Neuronal stem cell (in vitro differentiated cells): ENCODE data around the gene FAM149A.

ENCODE experiments used
- DNase-seq: peaks from one replicate; pipeline ENCODE4 v3.0.0-alpha.2; 2013; ENCODE audit warnings: low spot score
- H2AFZ ChIP-seq: one replicate; pipeline ENCODE4 v1.6.1; 2013; ENCODE audit warnings: mild to moderate bottlenecking, low read length, inconsistent platforms
- H2AK5ac ChIP-seq: 2 replicates; pipeline ENCODE4 v1.6.1; 2013; ENCODE audit warnings: low read depth, mild to moderate bottlenecking, inconsistent platforms, low read length, moderate library complexity, mixed read lengths
- H2BK120ac ChIP-seq: 2 replicates; pipeline ENCODE4 v1.6.1; 2013; ENCODE audit warnings: low read depth, mild to moderate bottlenecking, inconsistent platforms, low read length, moderate library complexity, mixed read lengths
- H2BK12ac ChIP-seq: one replicate; pipeline ENCODE4 v1.6.1; 2013; ENCODE audit warnings: low read length, inconsistent platforms
- H2BK15ac ChIP-seq: 2 replicates; pipeline ENCODE4 v1.6.1; 2013; ENCODE audit warnings: mild to moderate bottlenecking, low read length, inconsistent platforms, mixed read lengths
- H2BK5ac ChIP-seq: one replicate; pipeline ENCODE4 v1.6.1; 2013; ENCODE audit warnings: inconsistent platforms, mild to moderate bottlenecking, low read length, moderate library complexity
- H3K14ac ChIP-seq: one replicate; pipeline ENCODE4 v1.6.1; 2013; ENCODE audit warnings: low read length, inconsistent platforms
- H3K18ac ChIP-seq: 2 replicates; pipeline ENCODE4 v1.6.1; 2013; ENCODE audit warnings: low read length, inconsistent platforms
- H3K23ac ChIP-seq: 2 replicates; pipeline ENCODE4 v1.6.1; 2013; ENCODE audit warnings: low read depth, mild to moderate bottlenecking, mixed read lengths, low read length, inconsistent platforms; ENCODE audit not compliant: poor library complexity
- H3K27ac ChIP-seq: replicated peaks from 3 replicates; pipeline ENCODE4 v1.5.1; 2013; ENCODE audit warnings: low read length, inconsistent platforms
- H3K27me3 ChIP-seq, 3 experiments: 2 replicates each; pipeline ENCODE4 v1.6.1; 2013; ENCODE audit warnings: low read length in 3 of 3, mild to moderate bottlenecking in 2 of 3, inconsistent platforms in 1 of 3, low read depth in 1 of 3, mixed read lengths in 1 of 3, moderate library complexity in 1 of 3; ENCODE audit not compliant: control insufficient read depth in 3 of 3, insufficient read depth in 3 of 3
- H3K36me3 ChIP-seq, 2 donors: replicated peaks in 1 of 2; 2 replicates each; pipeline ENCODE4 v1.6.1; 2013; ENCODE audit warnings: low read length in 2 of 2; ENCODE audit not compliant: control insufficient read depth in 2 of 2, insufficient read depth in 2 of 2
- H3K4ac ChIP-seq: 2 replicates; pipeline ENCODE4 v1.6.1; 2013; ENCODE audit warnings: inconsistent platforms, mild to moderate bottlenecking, low read length, moderate library complexity
- H3K4me1 ChIP-seq, 2 donors: 1 replicate in 1 of 2; 2 replicates in 1 of 2; pipeline ENCODE4 v1.6.1; 2013; ENCODE audit warnings: low read length in 2 of 2, low read depth in 1 of 2; ENCODE audit not compliant: control insufficient read depth in 2 of 2, insufficient read depth in 1 of 2
- H3K4me2 ChIP-seq: one replicate; pipeline ENCODE4 v1.6.1; 2013; ENCODE audit warnings: mild to moderate bottlenecking, low read length, inconsistent platforms; ENCODE audit not compliant: insufficient read depth, poor library complexity, severe bottlenecking
- H3K4me3 ChIP-seq, 2 donors: 2 replicates each; pipeline ENCODE4 v1.5.1; 2013; ENCODE audit warnings: low read length in 2 of 2, mild to moderate bottlenecking in 2 of 2, inconsistent platforms in 1 of 2, moderate library complexity in 1 of 2
- H3K79me1 ChIP-seq: one replicate; pipeline ENCODE4 v1.6.1; 2013; ENCODE audit warnings: low read depth, mild to moderate bottlenecking, inconsistent platforms, low read length, moderate library complexity
- H3K9ac ChIP-seq: one replicate; pipeline ENCODE4 v1.6.1; 2013; ENCODE audit warnings: mild to moderate bottlenecking, low read depth, low read length, inconsistent platforms; ENCODE audit not compliant: poor library complexity
- H3K9me3 ChIP-seq, 2 donors: replicated peaks in 1 of 2; 2 replicates each; pipeline versions ENCODE3 to v1.6.1; 2013; ENCODE audit warnings: low read length in 2 of 2, mild to moderate bottlenecking in 2 of 2, inconsistent platforms in 1 of 2, low read depth in 1 of 2, mixed read lengths in 1 of 2, moderate library complexity in 1 of 2; ENCODE audit not compliant: control insufficient read depth in 2 of 2, insufficient read depth in 1 of 2
- H4K8ac ChIP-seq: one replicate; pipeline ENCODE4 v1.6.1; 2013; ENCODE audit warnings: low read depth, mild to moderate bottlenecking, inconsistent platforms, low read length, moderate library complexity
- H4K91ac ChIP-seq: one replicate; pipeline ENCODE4 v1.6.1; 2013; ENCODE audit warnings: low read length, low read depth, mild to moderate bottlenecking, inconsistent platforms; ENCODE audit not compliant: poor library complexity
- WGBS, 2 donors: extraction: QIAGEN DNeasy Blood & Tissue Kit; methylation state at CpG; one replicate each; pipeline ENCODE4 v1.1.7; 2013; ENCODE audit warnings: missing lambda C conversion rate in 2 of 2, mixed read lengths in 1 of 2; ENCODE audit not compliant: insufficient read length in 2 of 2, insufficient replicate concordance in 1 of 2; ENCODE audit errors: extremely low coverage in 2 of 2; 5-methylcytosine and 5-hydroxymethylcytosine counted together

FAM149A gene

DNA sequence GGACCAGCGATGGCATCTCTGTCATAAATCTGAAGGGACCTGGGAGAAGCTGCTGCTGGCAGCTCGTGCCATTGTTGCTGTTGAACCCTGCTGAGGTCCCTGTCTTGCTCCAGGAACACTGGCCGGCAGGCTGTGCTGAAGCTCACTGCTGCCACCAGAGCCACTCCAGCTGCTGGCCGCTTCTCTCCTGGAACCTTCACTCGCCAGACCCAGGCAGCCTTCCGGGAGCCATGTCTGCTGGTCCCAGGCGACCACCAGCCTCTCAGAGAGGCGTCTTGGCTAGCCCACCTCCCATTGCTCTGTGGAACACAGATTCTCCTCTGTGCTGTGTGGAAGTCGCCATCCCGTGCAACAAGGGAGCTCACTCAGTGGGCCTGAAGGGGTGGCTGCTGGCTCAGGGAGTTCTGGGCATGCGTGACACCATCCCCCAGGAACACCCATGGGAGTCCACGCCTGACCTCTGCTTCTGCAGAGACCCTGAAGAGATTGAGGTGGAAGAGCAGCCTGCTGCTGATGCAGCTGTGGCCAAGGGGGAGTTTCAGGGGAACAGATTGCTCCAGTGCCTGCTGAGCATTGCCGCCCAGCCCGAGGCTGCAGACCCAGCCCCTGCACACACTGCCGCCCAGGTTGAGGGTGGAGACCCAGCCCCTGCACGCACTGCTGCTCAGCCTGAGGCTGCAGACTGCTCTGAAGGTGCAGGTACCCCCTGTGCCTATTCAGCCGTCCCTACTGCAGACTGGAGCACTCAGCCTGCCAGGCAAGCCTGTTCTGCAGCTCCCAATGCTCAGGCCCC is 53.7 kb downstream of the FAM149A start:
- peaks cover 0 to 5% (median 0%) of the 10 kb centered on the region in 3 experiments for H3K27me3 ChIP-seq
- H3K4ac ChIP-seq: no peak overlapping the region
- H2AFZ ChIP-seq: no peak overlapping the region
- peak overlapping the region; percentile 56 for H3K9ac ChIP-seq
- H4K91ac ChIP-seq: no peak overlapping the region
- no peak for DNase-seq
- H2AK5ac ChIP-seq: no peak overlapping the region
- peak overlapping the region; percentile 35 for H3K18ac ChIP-seq
- peak overlapping the region; percentile 59 for H3K23ac ChIP-seq
- peaks cover 0 to 1% of the 10 kb centered on the region in 2 donors for H3K4me1 ChIP-seq
- no peak overlapping the region for H2BK12ac ChIP-seq
- peak overlapping the region; percentile 39 for H2BK5ac ChIP-seq
- peaks cover 0 to 7% of the 10 kb centered on the region in 2 donors for H3K9me3 ChIP-seq
- H3K4me2 ChIP-seq: no peak overlapping the region
- no peak overlapping the region for H3K4me3 ChIP-seq
- H3K79me1 ChIP-seq: peaks cover 2% of the 10 kb centered on the region
- no peak overlapping the region for H2BK15ac ChIP-seq
- H4K8ac ChIP-seq: no peak overlapping the region
- no CpG with 5 or more reads among the region's 17 CpGs for WGBS, 2 donors
- peaks cover 0 to 11% of the 10 kb centered on the region in 2 donors for H3K36me3 ChIP-seq
- H2BK120ac ChIP-seq: no peak overlapping the region
- no peak overlapping the region for H3K27ac ChIP-seq
- H3K14ac ChIP-seq: peak overlapping the region; percentile 47

DNA sequence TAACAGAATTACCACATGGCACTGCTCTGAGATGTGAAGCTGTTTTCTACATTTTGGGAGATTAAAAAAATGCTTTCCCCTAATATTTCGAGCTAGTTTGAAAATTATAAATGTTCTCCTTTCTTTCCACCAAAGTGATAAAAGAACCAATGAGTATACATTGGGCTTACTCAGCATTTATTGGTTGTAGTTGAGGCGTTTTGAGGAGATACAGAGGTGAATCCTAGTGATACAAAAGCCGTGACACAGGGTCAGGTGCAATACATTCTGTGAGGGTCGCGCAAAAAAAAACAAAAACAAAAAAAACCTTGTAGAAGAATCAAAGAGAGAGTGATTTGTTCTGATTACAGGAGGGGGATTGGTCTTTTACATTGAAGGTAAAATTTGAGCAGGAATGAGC is 54.5 kb downstream of the FAM149A start:
- Histone ChIP-seq H4K91ac (no peak overlapping the region), H2BK15ac (no peak overlapping the region), H3K4me1 (peaks cover 0 to 4% of the 10 kb centered on the region in 2 donors), H3K14ac (no peak overlapping the region), H2BK12ac (no peak overlapping the region), H3K4me3 (no peak overlapping the region), H3K36me3 (peaks cover 0 to 11% of the 10 kb centered on the region in 2 donors), H3K27ac (no peak overlapping the region), H3K27me3 (peaks cover 0 to 5% (median 0%) of the 10 kb centered on the region in 3 experiments), H3K23ac (no peak overlapping the region), H3K4ac (no peak overlapping the region), H2BK5ac (no peak overlapping the region), H4K8ac (no peak overlapping the region), H3K9me3 (peaks cover 0 to 7% of the 10 kb centered on the region in 2 donors), H3K9ac (no peak overlapping the region), H2BK120ac (no peak overlapping the region), H2AFZ (no peak overlapping the region), H3K79me1 (peaks cover 2% of the 10 kb centered on the region), H2AK5ac (no peak overlapping the region), H3K18ac (no peak overlapping the region), H3K4me2 (no peak overlapping the region)
- no peak for DNase-seq
- no CpG with 5 or more reads among the region's 5 CpGs for WGBS, 2 donors

DNA sequence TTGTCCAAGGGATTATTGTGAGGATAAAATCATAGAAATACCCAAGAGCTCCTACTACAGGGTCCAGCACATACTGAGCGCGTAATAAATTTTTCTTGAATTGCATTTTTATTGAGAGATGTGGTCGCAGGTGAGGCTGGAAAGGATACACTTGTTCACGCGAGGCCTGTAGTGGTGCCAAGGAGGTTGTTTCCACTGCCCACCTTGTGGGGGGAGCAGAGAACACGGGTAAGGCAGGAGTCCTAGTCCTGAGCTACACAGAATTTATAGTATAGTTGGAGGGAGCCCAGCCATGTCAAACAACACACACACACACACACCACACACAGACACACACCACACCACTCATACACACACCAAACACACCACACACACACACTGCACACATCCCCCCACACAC is 55.1 kb downstream of the FAM149A start:
- peak overlapping the region in 1 of 2 donors; percentile 68 for H3K4me3 ChIP-seq
- no peak overlapping the region for H3K23ac ChIP-seq
- H4K8ac ChIP-seq: peak overlapping the region; percentile 43
- H3K27ac ChIP-seq: no peak overlapping the region
- H3K4me1 ChIP-seq: peaks cover 0 to 4% of the 10 kb centered on the region in 2 donors
- H3K18ac ChIP-seq: no peak overlapping the region
- no peak overlapping the region for H3K4me2 ChIP-seq
- peaks cover 0 to 7% of the 10 kb centered on the region in 2 donors for H3K9me3 ChIP-seq
- no peak overlapping the region for H2BK5ac ChIP-seq
- WGBS, 2 donors: no CpG with 5 or more reads among the region's 6 CpGs
- peaks cover 0 to 11% of the 10 kb centered on the region in 2 donors for H3K36me3 ChIP-seq
- H2AFZ ChIP-seq: no peak overlapping the region
- peak overlapping the region; percentile 38 for H3K14ac ChIP-seq
- DNase-seq: no peak
- H3K79me1 ChIP-seq: peaks cover 2% of the 10 kb centered on the region
- H2AK5ac ChIP-seq: no peak overlapping the region
- H2BK15ac ChIP-seq: no peak overlapping the region
- no peak overlapping the region for H2BK12ac ChIP-seq
- no peak overlapping the region for H3K9ac ChIP-seq
- H3K27me3 ChIP-seq: peaks cover 0 to 5% (median 0%) of the 10 kb centered on the region in 3 experiments
- H2BK120ac ChIP-seq: no peak overlapping the region
- H3K4ac ChIP-seq: no peak overlapping the region
- no peak overlapping the region for H4K91ac ChIP-seq

DNA sequence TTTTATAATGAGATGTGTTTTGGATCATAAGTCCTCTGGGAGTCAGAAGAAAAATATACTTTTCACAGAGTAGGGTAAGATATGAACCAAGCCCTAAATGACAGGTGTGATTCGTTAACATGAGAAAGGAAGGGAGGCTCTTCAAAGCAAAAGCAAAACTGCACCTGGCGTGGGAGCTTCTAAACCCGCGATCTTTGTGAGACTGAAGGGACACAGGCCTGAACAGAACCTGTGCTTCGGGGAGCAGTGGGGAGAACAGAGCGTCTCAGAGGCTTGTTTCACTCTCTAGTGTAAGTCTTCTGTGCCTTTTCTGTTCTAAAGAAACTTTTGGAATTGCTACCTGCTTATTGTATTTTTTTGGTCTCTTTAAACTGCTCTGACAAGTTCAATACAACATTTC is 56.6 kb downstream of the FAM149A start:
- peaks cover 2% of the 10 kb centered on the region for H3K79me1 ChIP-seq
- no peak overlapping the region for H3K4ac ChIP-seq
- no peak overlapping the region for H2BK120ac ChIP-seq
- peaks cover 0 to 7% of the 10 kb centered on the region in 2 donors for H3K9me3 ChIP-seq
- no peak overlapping the region for H3K9ac ChIP-seq
- H2AFZ ChIP-seq: no peak overlapping the region
- H3K4me2 ChIP-seq: no peak overlapping the region
- H2BK12ac ChIP-seq: no peak overlapping the region
- DNase-seq: no peak
- H3K4me1 ChIP-seq: peaks cover 0 to 4% of the 10 kb centered on the region in 2 donors
- H3K14ac ChIP-seq: no peak overlapping the region
- H3K4me3 ChIP-seq: no peak overlapping the region
- WGBS, 2 donors: no CpG with 5 or more reads among the region's 6 CpGs
- H3K18ac ChIP-seq: no peak overlapping the region
- no peak overlapping the region for H4K8ac ChIP-seq
- no peak overlapping the region for H2BK15ac ChIP-seq
- no peak overlapping the region for H3K23ac ChIP-seq
- H3K27me3 ChIP-seq: peaks cover 0 to 6% (median 0%) of the 10 kb centered on the region in 3 experiments
- H2BK5ac ChIP-seq: no peak overlapping the region
- H2AK5ac ChIP-seq: no peak overlapping the region
- H3K36me3 ChIP-seq: peaks cover 0 to 11% of the 10 kb centered on the region in 2 donors
- H3K27ac ChIP-seq: no peak overlapping the region
- no peak overlapping the region for H4K91ac ChIP-seq
